GM12891 (cell line): ENCODE results near the gene CACNA2D2.

Experiments used
- PAX5 ChIP-seq: IDR thresholded peaks from 2 replicates; pipeline ENCODE4 v1.6.1; 2011; ENCODE audit warnings: low read length, moderate library complexity, mild to moderate bottlenecking; ENCODE audit not compliant: insufficient read depth, severe bottlenecking
- POLR2A ChIP-seq: IDR thresholded peaks from 2 replicates; pipeline ENCODE4 v1.6.1; 2011; ENCODE audit warnings: low read depth, low read length, control low read depth
- POLR2AphosphoS5 ChIP-seq: IDR thresholded peaks from 2 replicates; pipeline ENCODE4 v1.6.1; 2011; ENCODE audit warnings: low read depth, low read length, control low read depth
- POU2F2 ChIP-seq: IDR thresholded peaks from 2 replicates; pipeline ENCODE4 v1.6.1; 2011; ENCODE audit warnings: low read depth, mild to moderate bottlenecking, control low read depth, low read length, moderate library complexity
- SPI1 ChIP-seq: IDR thresholded peaks from 2 replicates; pipeline ENCODE4 v1.6.1; 2011; ENCODE audit warnings: low read depth, low read length, control low read depth
- TAF1 ChIP-seq: IDR thresholded peaks from 2 replicates; pipeline ENCODE4 v1.6.1; 2011; ENCODE audit warnings: low read depth, low read length, control low read depth

- no peak for TF ChIP-seq POLR2A
- TF ChIP-seq POLR2AphosphoS5 = no peak
- TF ChIP-seq TAF1 = no peak
- TF ChIP-seq SPI1 = no peak
- no peak for TF ChIP-seq POU2F2
- no peak for TF ChIP-seq PAX5
These were observed 177.3 kb downstream of the CACNA2D2 start for GRCh38 chr3:50326182-50326541.
